NCI-H1417 (cell line): ENCODE data around the gene CIC.

Experiments
- DNase-seq, 3 experiments: peaks; one replicate each; lab custom pipeline; 2025; lab: John Stamatoyannopoulos, UW

The CIC gene

GRCh38 chr19:42244347-42245220 is 24.5 kb upstream of the CIC start:
- DNase-seq: peak; percentile 89 to 96 (median 93)

GRCh38 chr19:42245231-42245630 is 23.8 kb upstream of the CIC start:
- no peak for DNase-seq

GRCh38 chr19:42246143-42246921 is 22.7 kb upstream of the CIC start:
- DNase-seq: peak; percentile 5 to 39 (median 28)

- no peak for DNase-seq
These were observed 22.0 kb upstream of the CIC start for GRCh38 chr19:42246922-42247639.

GRCh38 chr19:42247640-42248199 is 21.3 kb upstream of the CIC start:
- DNase-seq: no peak

- DNase-seq: no peak
These were observed 20.5 kb upstream of the CIC start for GRCh38 chr19:42248270-42249148.

- no peak for DNase-seq
These were observed 19.8 kb upstream of the CIC start for GRCh38 chr19:42249149-42249750.

- DNase-seq: no peak
These were observed 19.3 kb upstream of the CIC start for GRCh38 chr19:42249769-42250168.

- DNase-seq: no peak
These were observed 18.8 kb upstream of the CIC start for GRCh38 chr19:42250183-42250665.

GRCh38 chr19:42250666-42251531 is 18.2 kb upstream of the CIC start:
- DNase-seq: no peak

- DNase-seq: no peak
These were observed 17.3 kb upstream of the CIC start for GRCh38 chr19:42251572-42252358.

GRCh38 chr19:42252365-42253244 is 16.4 kb upstream of the CIC start:
- DNase-seq: peak in 1 of 3 experiments; percentile 38

- peak in 2 of 3 experiments; percentile 50 to 60 for DNase-seq
These were observed 15.6 kb upstream of the CIC start for GRCh38 chr19:42253245-42254088.

- peak; percentile 56 to 69 (median 61) for DNase-seq
These were observed 14.8 kb upstream of the CIC start for GRCh38 chr19:42254089-42254849.

GRCh38 chr19:42254850-42255765 is 13.9 kb upstream of the CIC start, which contains the start of gene ERF:
TSS of gene ERF (minus strand) at chr19:42255128. CDS start at chr19:42254999, 129 bp downstream.
- DNase-seq: peak; percentile 78 to 93 (median 84)
